SKM-1 (cell line): ENCODE measurements around the gene RRP8.
A peak's percentile ranks its signal among the peaks of the same experiment; 100 is the strongest.

Experiments used
- DNase-seq: peaks from one replicate; lab custom pipeline; 2025; ENCODE audit not compliant: unreplicated experiment; lab: John Stamatoyannopoulos, UW

RRP8 gene

DNA sequence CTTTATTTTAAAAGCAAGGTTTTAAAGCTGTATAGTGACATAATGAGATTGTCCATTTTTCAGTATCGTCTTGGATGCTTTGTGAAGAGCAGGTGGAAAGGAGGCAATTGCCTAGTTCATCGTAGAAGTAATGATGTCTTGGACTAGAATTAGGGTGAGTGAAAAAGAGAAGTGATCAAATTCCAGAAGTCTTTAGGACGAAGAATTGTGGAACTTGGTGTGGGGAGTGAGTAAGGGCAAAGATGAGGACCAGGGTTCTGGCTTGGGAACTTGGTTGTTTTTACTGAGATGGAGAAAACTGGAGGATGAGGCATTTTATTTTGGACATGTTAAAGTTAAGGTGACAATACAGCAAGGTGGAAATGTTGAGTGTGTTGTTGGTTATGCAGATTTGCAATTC lies 1.4 kb upstream of the RRP8 start:
- DNase-seq, result no peak

DNA sequence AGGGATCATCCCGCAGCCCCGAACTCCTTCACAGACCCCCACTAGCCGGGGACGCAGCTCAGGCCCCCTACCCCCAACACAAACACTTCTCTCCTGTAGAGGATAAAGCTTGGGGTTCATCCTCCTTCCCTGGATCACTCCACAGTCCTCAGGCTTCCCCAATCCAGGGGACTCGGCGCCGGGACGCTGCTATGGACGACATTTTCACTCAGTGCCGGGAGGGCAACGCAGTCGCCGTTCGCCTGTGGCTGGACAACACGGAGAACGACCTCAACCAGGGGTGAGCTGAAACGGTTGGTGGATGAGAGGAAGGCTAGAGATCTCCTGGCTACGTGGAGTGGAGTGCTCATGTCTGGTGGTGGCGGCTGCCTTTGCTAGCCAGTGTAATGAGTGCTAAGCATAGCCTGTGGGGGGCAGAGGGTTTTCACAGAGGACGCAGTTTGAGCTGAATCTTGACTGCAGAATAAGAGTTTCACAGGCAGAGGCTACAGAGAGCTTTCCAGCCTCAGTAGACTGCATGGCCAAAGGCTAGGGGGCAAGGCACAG lies 738 bp upstream of the RRP8 start:
- DNase-seq, result peak; percentile 9

- DNase-seq, result no peak
These were observed 1.1 kb downstream of the RRP8 start for GRCh38 chr11:6602096-6602940.

GRCh38 chr11:6601041-6601461 lies 2.4 kb downstream of the RRP8 start:
- DNase-seq, result no peak

DNA sequence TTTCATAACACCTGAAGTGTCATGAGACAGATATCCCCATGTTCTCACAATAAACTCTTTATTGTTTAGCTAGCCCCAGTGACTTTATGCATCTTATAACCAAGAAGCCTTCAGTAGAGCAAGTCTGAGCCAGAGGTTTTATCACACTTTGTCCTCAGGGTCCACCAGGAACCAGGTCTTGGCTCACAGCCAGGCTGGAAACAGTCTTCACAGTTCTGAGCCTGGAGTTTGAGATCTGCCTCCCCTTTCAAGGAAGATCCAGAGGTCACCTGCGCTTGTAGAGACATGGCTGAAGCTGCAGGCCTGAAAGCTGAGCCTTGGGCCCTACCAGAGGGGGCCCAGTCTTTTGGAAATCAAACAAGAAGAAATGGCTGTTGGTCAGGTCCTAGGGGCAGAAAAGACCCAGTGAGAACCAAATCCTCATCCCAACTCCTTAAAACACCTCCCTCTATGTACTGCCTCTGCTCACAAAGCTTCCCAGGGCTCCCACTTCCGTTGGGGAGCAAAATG lies 3.5 kb downstream of the RRP8 start:
- no peak for DNase-seq

GRCh38 chr11:6599449-6599848 lies 4.0 kb downstream of the RRP8 start:
- DNase-seq, result no peak

DNA sequence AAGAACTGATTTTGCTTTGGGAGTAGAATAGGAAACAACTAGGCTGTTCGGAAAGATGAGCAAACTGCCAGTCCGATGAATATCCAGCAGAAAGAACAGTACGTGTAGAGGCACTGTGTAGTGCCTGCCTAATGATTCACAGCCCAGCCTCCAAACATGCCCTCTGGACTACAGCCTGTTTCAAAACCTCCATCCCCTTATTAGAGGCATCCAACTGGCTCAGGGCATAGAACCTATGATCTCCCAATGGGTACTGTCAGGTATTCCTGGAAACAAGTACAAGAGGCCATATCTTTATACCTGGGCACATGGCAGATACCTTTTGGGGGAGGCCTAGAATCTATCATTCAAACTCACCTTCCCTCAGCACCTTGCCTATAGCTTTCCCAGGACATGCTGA lies 4.9 kb downstream of the RRP8 start:
- no peak for DNase-seq

DNA sequence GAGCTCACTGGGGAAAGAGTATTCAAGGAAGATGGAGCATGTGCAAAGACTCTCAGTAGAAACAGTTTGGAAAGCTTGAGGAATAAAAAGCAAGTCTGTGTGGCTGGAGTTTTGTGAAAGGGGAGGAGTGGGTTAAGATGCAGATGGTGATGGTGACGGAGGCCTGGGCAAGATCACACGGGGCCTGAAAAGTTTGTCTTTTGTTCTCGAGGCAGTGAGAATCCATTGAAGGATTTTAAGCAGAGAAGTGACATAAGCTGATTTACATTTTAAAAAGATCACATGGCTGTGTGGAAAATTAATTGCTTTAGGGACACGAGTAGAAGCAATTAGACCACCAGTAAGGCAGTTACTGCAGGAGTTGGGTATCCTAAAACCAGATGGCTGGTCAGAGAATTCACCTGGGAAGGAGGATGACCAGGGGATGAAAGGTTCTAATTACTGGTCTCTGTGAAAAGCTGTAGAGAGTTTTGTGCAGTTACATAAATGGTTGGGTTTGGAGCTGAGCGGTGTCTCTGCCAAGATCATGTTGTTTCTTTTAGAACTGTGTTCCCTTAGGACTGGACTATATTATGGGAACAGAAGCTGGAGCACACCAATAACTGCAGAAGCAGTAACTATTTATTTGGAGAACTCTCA lies 7.1 kb downstream of the RRP8 start:
- DNase-seq, result no peak

DNA sequence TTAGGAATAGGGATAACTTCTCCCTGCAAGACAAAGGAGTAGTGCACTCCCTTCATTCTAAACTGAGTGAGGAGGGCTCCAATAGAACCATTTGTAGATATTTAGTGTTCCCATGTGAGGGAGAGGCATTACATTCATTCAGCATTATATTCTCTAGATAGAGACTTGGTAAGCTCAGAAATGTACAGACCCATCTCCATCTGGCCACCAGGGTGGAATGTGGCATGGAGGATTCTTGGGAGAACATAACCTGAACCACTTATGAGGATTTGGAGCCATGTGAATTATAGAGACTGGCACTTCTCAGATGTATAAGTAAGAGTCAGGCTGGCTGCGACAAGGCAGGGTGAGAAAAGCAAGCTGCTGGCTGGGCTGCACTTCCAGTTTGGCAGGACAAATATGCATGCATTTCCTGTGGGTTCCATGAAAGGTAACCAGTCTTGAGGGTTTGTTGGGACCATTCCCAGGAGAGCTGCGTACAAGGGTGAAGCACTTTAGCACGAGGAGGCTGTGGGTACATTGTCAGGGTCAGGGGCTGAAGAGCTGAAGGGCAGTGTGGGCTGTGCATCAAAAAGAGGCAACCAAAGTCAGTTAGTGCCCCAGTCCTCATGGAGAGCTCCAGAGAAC lies 9.2 kb downstream of the RRP8 start:
- no peak for DNase-seq

- DNase-seq, result no peak
These were observed 15.4 kb downstream of the RRP8 start for GRCh38 chr11:6588018-6588417.

DNA sequence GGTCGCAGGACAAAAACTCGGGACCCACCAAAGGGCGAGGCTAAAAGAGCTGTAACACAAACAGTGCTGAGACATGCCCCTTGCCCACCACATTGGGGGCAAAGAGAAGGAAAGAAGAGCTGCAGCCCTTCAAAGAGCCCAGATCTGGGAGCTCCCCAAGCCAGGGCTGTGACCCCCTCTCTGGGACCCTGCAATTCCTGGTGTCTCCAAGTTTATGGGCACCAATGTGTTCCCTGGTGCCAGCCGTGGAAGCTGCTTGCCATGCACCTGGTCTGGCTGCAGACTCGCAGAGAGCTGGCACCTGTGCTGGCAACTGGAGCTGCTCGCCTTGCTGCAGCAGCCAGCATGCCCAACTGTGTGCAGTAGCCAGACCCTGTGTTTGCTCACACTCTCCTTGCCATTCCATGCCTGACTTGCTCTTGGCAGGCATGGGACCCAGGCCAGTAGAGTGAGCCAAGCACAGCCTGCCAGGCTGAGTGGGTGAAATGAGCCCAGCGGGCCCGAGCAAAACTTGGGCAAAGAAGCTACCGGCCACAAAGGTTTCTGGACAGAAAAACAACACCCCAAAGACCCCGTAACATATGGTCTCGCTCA lies 16.0 kb downstream of the RRP8 start:
- no peak for DNase-seq

DNA sequence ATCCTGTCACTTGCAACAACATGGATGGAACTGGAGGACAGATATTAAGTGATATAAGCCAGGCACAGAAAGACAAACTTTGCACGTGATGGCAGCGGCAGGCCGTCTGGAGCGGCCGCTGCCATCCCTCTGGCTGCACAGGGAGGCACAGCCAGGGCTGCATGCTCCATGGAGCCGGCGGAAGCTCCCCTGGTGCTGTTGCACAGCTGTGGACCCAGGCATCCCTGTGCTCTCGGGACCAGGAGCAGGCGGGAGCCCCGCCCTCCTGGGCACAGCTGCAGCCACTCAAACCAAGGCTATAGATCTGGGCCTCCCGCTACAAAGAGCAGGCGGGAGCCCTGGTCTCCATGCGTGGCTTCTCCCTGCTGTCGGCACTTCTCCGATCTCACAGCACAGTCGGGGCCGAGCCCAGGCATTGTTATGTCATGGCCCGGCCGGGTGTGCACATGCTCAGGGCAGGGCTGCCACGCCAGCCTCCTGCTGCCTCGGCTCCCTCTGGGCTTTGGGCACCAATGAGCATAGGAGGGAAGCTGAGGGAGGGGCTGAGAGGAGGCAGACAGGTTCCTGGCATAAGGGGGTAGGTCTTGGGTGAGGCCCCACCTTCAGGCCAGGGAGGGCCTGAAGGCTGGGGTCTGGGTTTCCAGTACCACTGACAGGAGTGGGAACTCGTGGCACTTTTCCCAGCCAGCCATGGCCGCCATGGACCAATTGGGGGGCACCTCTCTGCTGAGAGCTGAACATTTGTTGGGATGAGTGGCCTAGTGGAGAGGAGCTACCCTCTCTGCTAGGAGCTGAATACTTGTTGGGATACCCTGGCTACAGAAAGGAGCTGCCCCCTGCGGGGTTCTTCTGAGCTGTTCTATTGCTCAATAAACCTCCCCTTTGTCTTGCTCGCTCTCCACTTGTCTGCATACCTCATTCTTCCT lies 16.7 kb downstream of the RRP8 start:
- no peak for DNase-seq

- no peak for DNase-seq
These were observed 18.9 kb downstream of the RRP8 start for GRCh38 chr11:6584528-6584927.

GRCh38 chr11:6583584-6583983 lies 19.8 kb downstream of the RRP8 start:
- no peak for DNase-seq

GRCh38 chr11:6579681-6580080 lies 23.7 kb downstream of the RRP8 start:
- DNase-seq, result no peak

DNA sequence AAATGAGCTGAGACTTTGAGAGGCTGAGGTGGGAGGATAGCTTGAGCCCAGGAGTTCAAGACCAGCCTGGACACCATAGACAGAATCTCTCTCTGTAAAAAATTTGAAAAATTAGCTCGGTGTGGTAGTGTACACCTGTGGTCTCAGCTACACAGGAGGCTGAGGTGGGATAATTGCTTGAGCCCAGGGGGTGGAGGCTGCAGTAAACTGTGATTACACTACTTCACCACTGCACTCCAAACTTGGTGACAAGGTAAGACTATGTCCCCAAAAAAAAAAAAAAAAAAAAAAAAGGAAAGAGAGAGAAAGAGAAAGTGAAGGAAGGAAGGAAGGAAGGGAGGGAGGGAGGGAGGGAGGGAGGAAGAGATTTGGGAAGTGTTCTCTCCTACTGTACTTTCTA lies 25.3 kb downstream of the RRP8 start:
- DNase-seq, result no peak

GRCh38 chr11:6576471-6577373 lies 26.7 kb downstream of the RRP8 start:
- peak; percentile 8 for DNase-seq

- DNase-seq, result no peak
These were observed 28.4 kb downstream of the RRP8 start for GRCh38 chr11:6574816-6575715.
